Measurements from ENCODE around the gene PHLPP1. TPM values are rescaled to one million over a fixed set of nuclear protein-coding genes. Genes with fewer than 3 reads are reported as not detected.
A peak's percentile ranks its signal among the peaks of the same experiment; 100 is the strongest.

The PHLPP1 gene
- total and polyA plus RNA-seq, 2 of the 13 experiments (the other 11 are each of a cell fraction or from before 2014, with no cell fraction given): 9.8 to 18.5 TPM

DNA sequence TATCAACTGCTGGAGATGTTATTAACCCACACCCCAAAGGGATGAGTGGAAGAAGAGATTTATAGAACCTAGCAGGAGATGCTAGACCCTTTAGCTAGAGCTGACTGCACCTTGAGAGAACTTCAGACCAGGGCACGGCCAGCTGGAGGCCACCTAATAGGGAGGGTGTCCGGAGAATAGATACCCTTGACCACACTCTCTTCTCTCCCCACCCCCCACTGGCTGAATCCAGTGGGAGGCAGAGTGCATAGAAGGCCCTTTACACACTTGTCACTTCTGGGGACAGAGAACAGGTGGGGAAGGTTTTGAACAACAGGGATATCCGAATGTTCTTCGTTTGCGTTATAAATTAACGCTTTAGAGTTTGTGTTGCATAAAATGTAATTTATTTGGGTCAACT lies 84.6 kb downstream of the PHLPP1 start:
- H3K27ac ChIP-seq (ENCODE audit: extremely low read length, insufficient read depth, low read length): peak overlapping the region; percentile 38
- in situ Hi-C loops (cut with HindIII; ENCODE audit: extremely low pct_ligation_motif_present, low pct_unique_long_range_greater_than_20kb): loop anchor here (5.0 kb wide), 1 partner anchor 83 kb away; the partner anchor contains the start of gene PHLPP1
- H3K4me3 ChIP-seq (replicated peaks in 1 of 3; ENCODE audit: insufficient read depth in 1 of 3, low read depth in 2 of 3, low read length in 3 of 3): no peak overlapping the region
- no peak overlapping the region for H2AFZ ChIP-seq (ENCODE audit: low read length)
- BruUV-seq (replicated peaks): no TSS peak
- intact Hi-C loops (cut with micrococcal nuclease; ENCODE audit: unreplicated experiment): loop anchor here (5.0 kb wide), 1 partner anchor 48 kb away; no protein-coding TSS in a partner anchor
- 69% methylated on average over 6 of the region's 6 CpGs for WGBS (ENCODE audit: low lambda C conversion rate)
- H3K27me3 ChIP-seq (ENCODE audit: control insufficient read depth in 1 of 2, insufficient read depth in 2 of 2, low read length in 2 of 2): no peaks in the 10 kb centered on the region
- H3K4me2 ChIP-seq (ENCODE audit: low read depth, low read length): peak overlapping the region; percentile 35; the same call in 1 of the 2 replicates
- no peak for DNase-seq (ENCODE audit: low spot score)
- CTCF ChIA-PET (ENCODE audit: low intra/inter-chr PET ratio, low total read pairs): no interaction called here
- H3K9ac ChIP-seq (ENCODE audit: insufficient read depth, low read depth, low read length): no peak overlapping the region
- peaks cover 77% of the 10 kb centered on the region for H3K4me1 ChIP-seq (ENCODE audit: insufficient read depth, low read length)
- peak; percentile 32; the same call in 1 of the 3 replicates for ATAC-seq
- no peaks in the 10 kb centered on the region for H4K20me1 ChIP-seq (ENCODE audit: insufficient read depth, low read length)
- H3K36me3 ChIP-seq (replicated peaks in 1 of 2; ENCODE audit: control insufficient read depth in 1 of 2, insufficient read depth in 2 of 2, low read length in 2 of 2): no peaks in the 10 kb centered on the region; a peak in 1 of 5 replicates
- POLR2A ChIA-PET: interaction anchor here (1.2 kb wide), 1 partner anchor 79 kb away, joined by 3 read pairs; no protein-coding TSS in a partner anchor
- no peaks in the 10 kb centered on the region for H3K9me3 ChIP-seq (ENCODE audit: low read length)
- peaks cover 84% of the 10 kb centered on the region for H3K79me2 ChIP-seq (ENCODE audit: insufficient read depth, low read length)
- TF ChIP-seq, protein P1, sequence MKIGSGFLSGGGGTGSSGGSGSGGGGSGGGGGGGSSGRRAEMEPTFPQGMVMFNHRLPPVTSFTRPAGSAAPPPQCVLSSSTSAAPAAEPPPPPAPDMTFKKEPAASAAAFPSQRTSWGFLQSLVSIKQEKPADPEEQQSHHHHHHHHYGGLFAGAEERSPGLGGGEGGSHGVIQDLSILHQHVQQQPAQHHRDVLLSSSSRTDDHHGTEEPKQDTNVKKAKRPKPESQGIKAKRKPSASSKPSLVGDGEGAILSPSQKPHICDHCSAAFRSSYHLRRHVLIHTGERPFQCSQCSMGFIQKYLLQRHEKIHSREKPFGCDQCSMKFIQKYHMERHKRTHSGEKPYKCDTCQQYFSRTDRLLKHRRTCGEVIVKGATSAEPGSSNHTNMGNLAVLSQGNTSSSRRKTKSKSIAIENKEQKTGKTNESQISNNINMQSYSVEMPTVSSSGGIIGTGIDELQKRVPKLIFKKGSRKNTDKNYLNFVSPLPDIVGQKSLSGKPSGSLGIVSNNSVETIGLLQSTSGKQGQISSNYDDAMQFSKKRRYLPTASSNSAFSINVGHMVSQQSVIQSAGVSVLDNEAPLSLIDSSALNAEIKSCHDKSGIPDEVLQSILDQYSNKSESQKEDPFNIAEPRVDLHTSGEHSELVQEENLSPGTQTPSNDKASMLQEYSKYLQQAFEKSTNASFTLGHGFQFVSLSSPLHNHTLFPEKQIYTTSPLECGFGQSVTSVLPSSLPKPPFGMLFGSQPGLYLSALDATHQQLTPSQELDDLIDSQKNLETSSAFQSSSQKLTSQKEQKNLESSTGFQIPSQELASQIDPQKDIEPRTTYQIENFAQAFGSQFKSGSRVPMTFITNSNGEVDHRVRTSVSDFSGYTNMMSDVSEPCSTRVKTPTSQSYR (CRISPR knock-in tag; IDR thresholded peaks at IDR 0.05; ENCODE audit: borderline replicate concordance): peak; percentile 45
- no peak for TF ChIP-seq ZNF850 (CRISPR knock-in tag; conservative IDR thresholded peaks at IDR 0.05)
- no peak for FAIRE-seq

DNA sequence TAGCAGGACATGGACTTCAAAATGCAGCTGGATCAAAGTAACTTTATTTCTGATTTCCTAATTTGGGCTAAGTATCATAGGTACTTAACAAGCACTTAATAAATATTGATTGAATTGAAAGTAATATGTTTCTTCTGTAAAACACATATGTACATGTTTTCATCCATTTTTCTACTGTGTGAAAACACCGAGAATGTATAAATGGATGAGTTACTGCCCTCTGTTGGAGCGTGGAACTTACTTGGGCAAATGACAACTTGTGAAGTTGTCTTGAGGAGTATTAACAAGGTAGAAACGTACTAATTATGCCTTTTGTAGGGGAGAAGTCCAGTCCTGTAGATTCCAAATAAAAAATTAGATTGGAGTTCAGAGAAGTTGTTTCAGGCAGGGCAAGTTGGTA lies 87.2 kb downstream of the PHLPP1 start:
- DNase-seq (ENCODE audit: low spot score): no peak
- Histone ChIP-seq H3K9ac (ENCODE audit: insufficient read depth, low read depth, low read length) (no peak overlapping the region), H3K4me3 (replicated peaks in 1 of 3; ENCODE audit: insufficient read depth in 1 of 3, low read depth in 2 of 3, low read length in 3 of 3) (no peak overlapping the region), H3K27me3 (ENCODE audit: control insufficient read depth in 1 of 2, insufficient read depth in 2 of 2, low read length in 2 of 2) (no peaks in the 10 kb centered on the region), H3K4me1 (ENCODE audit: insufficient read depth, low read length) (peaks cover 51% of the 10 kb centered on the region), H3K4me2 (ENCODE audit: low read depth, low read length) (no peak overlapping the region), H3K79me2 (ENCODE audit: insufficient read depth, low read length) (peaks cover 89% of the 10 kb centered on the region), H4K20me1 (ENCODE audit: insufficient read depth, low read length) (0 out of 2 replicates have a peak, but pooled peaks cover 3% of the 10 kb centered on the region), H2AFZ (ENCODE audit: low read length) (no peak overlapping the region), H3K27ac (ENCODE audit: extremely low read length, insufficient read depth, low read length) (no peak overlapping the region), H3K9me3 (ENCODE audit: low read length) (no peaks in the 10 kb centered on the region), H3K36me3 (replicated peaks in 1 of 2; ENCODE audit: control insufficient read depth in 1 of 2, insufficient read depth in 2 of 2, low read length in 2 of 2) (no peaks in the 10 kb centered on the region; a peak in 1 of 5 replicates)
- POLR2A ChIA-PET: no interaction called here
- no TSS peak for BruUV-seq (replicated peaks)
- WGBS (ENCODE audit: low lambda C conversion rate): 81% methylated on average over 3 of the region's 3 CpGs
- TF ChIP-seq GTF3A (CRISPR knock-in tag; conservative IDR thresholded peaks at IDR 0.05) (no peak), STAG1 (CRISPR knock-in tag; IDR thresholded peaks at IDR 0.05) (peak; percentile 60)
- TF ChIP-seq, protein P2, sequence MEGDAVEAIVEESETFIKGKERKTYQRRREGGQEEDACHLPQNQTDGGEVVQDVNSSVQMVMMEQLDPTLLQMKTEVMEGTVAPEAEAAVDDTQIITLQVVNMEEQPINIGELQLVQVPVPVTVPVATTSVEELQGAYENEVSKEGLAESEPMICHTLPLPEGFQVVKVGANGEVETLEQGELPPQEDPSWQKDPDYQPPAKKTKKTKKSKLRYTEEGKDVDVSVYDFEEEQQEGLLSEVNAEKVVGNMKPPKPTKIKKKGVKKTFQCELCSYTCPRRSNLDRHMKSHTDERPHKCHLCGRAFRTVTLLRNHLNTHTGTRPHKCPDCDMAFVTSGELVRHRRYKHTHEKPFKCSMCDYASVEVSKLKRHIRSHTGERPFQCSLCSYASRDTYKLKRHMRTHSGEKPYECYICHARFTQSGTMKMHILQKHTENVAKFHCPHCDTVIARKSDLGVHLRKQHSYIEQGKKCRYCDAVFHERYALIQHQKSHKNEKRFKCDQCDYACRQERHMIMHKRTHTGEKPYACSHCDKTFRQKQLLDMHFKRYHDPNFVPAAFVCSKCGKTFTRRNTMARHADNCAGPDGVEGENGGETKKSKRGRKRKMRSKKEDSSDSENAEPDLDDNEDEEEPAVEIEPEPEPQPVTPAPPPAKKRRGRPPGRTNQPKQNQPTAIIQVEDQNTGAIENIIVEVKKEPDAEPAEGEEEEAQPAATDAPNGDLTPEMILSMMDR (CRISPR knock-in tag; IDR thresholded peaks at IDR 0.05): peak; percentile 29; the same call in 1 of the 2 replicates
- no peak for FAIRE-seq
- in situ Hi-C loops (cut with HindIII; ENCODE audit: extremely low pct_ligation_motif_present, low pct_unique_long_range_greater_than_20kb): loop anchor here (5.0 kb wide), 1 partner anchor 85 kb away; the partner anchor contains the start of gene PHLPP1
- CTCF ChIA-PET (ENCODE audit: low intra/inter-chr PET ratio, low total read pairs): no interaction called here
- ATAC-seq: no peak; the same call in 2 of the 3 replicates
- intact Hi-C loops (cut with micrococcal nuclease; ENCODE audit: unreplicated experiment): loop anchor here (2.0 kb wide), 1 partner anchor 88 kb away; the partner anchor contains the start of gene PHLPP1
